ENCODE data around the gene PNPLA1. TPM values are rescaled to one million over a fixed set of nuclear protein-coding genes. Genes with fewer than 3 reads are reported as not detected.

Gene PNPLA1
- total RNA-seq, 4 donors from 2014 or later, result 26.7 to 54.2 (median 30.0) TPM

GRCh38 chr6:36266913-36267644, 2.8 kb upstream of the PNPLA1 start:
- H3K4me3 ChIP-seq (ENCODE audit: low read depth, poor library complexity, severe bottlenecking), result no peak overlapping the region
- DNase-seq (ENCODE audit: low spot score in 2 of 2), result no peak
- TF ChIP-seq POLR2A (IDR thresholded peaks at IDR 0.05) (no peak), CTCF (IDR thresholded peaks at IDR 0.05) (no peak)
- intact Hi-C loops (cut with DNase I; ENCODE audit: low total_unique reads), result no loop called here
- WGBS, 2 donors, result 65 to 66% methylated on average over 13 of the region's 13 CpGs

- 63 to 87% methylated on average over 4 of the region's 4 CpGs for WGBS, 2 donors
- TF ChIP-seq POLR2A (IDR thresholded peaks at IDR 0.05) (no peak), CTCF (IDR thresholded peaks at IDR 0.05) (no peak)
- H3K4me3 ChIP-seq (ENCODE audit: low read depth, poor library complexity, severe bottlenecking), result no peak overlapping the region
- intact Hi-C loops (cut with DNase I; ENCODE audit: low total_unique reads), result no loop called here
- no peak for DNase-seq (ENCODE audit: low spot score in 2 of 2)
Observed at GRCh38 chr6:36267731-36268477, 2.0 kb upstream of the PNPLA1 start.

GRCh38 chr6:36268478-36269275, 1.2 kb upstream of the PNPLA1 start:
- intact Hi-C loops (cut with DNase I; ENCODE audit: low total_unique reads), result no loop called here
- 45 to 50% methylated on average over 12 of the region's 12 CpGs for WGBS, 2 donors
- H3K4me3 ChIP-seq (ENCODE audit: low read depth, poor library complexity, severe bottlenecking), result no peak overlapping the region
- no peak for DNase-seq (ENCODE audit: low spot score in 2 of 2)
- no peak for TF ChIP-seq CTCF (IDR thresholded peaks at IDR 0.05)
- TF ChIP-seq POLR2A (IDR thresholded peaks at IDR 0.05), result no peak

- intact Hi-C loops (cut with DNase I; ENCODE audit: low total_unique reads), result no loop called here
- no peak for DNase-seq (ENCODE audit: low spot score in 2 of 2)
- no peak overlapping the region for H3K4me3 ChIP-seq (ENCODE audit: low read depth, poor library complexity, severe bottlenecking)
- WGBS, 2 donors, result 77 to 84% methylated on average over 8 of the region's 8 CpGs
- TF ChIP-seq CTCF (IDR thresholded peaks at IDR 0.05) (no peak), POLR2A (IDR thresholded peaks at IDR 0.05) (no peak)
Observed at GRCh38 chr6:36272234-36272633, 2.4 kb downstream of the PNPLA1 start.

GRCh38 chr6:36273067-36273466, 3.2 kb downstream of the PNPLA1 start:
- DNase-seq (ENCODE audit: low spot score in 2 of 2), result no peak
- TF ChIP-seq CTCF (IDR thresholded peaks at IDR 0.05), result no peak
- TF ChIP-seq POLR2A (IDR thresholded peaks at IDR 0.05), result no peak
- WGBS, 2 donors, result 90 to 95% methylated on average over 5 of the region's 5 CpGs
- H3K4me3 ChIP-seq (ENCODE audit: low read depth, poor library complexity, severe bottlenecking), result no peak overlapping the region
- intact Hi-C loops (cut with DNase I; ENCODE audit: low total_unique reads), result no loop called here
